ENCODE results near the gene CPEB3. TPM values are rescaled to one million over a fixed set of nuclear protein-coding genes. Genes with fewer than 3 reads are reported as not detected.
"Not testable (repeated sequence)": the region's sequence is repeated elsewhere in the genome, so short reads cannot be mapped to it uniquely, and the experiment has no call there.

CPEB3 gene
- total and polyA plus RNA-seq, 4 donors: 1.1 to 5.1 (median 2.8) TPM

DNA sequence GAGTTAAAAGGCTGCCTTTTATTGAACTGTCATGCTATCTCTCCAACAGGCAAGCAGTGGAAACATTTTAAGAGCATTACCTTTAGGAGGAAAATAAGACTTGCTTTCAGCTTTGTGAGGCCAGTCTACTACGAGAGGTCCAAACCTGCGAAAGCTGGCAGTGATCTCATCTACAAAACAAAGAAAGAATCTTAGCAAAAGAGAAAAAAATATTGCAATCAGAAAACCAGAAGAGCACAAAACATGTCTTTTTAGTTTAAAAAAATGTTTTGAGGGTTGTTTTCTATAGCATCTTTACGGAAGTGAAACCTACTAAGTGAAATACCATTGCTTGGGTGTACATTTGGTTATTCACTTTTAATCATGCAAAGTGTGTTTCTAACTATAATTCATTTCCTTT, 147.9 kb downstream of the CPEB3 start:
- H3K27ac ChIP-seq (ENCODE audit: low read depth in 1 of 2, low read length in 1 of 2): peak overlapping the region in 1 of 2 donors; percentile 45
- H3K9ac ChIP-seq (ENCODE audit: insufficient read depth in 1 of 2, low read length in 2 of 2): no peak overlapping the region
- no peak for ATAC-seq (ENCODE audit: insufficient read depth, low FRiP score)
- no peak overlapping the region for H3K4me3 ChIP-seq
- no peaks in the 10 kb centered on the region for H3K27me3 ChIP-seq (ENCODE audit: control insufficient read depth in 3 of 3, insufficient read depth in 3 of 3, low read length in 2 of 3)
- peaks cover 0 to 2% (median 0%) of the 10 kb centered on the region in 4 donors for H3K36me3 ChIP-seq (ENCODE audit: control insufficient read depth in 4 of 4, insufficient read depth in 4 of 4, low read length in 4 of 4)
- no peaks in the 10 kb centered on the region for H3K9me3 ChIP-seq (ENCODE audit: control insufficient read depth in 4 of 4, insufficient read depth in 3 of 4, low read length in 3 of 4)
- WGBS, 2 donors: 81 to 88% methylated on average over 3 of the region's 3 CpGs
- TF ChIP-seq CTCF (IDR thresholded peaks at IDR 0.05; ENCODE audit: control extremely low read depth, extremely low read depth): no peak
- H3K4me1 ChIP-seq (ENCODE audit: control insufficient read depth in 5 of 5, insufficient read depth in 5 of 5, low read length in 5 of 5): peaks cover 0 to 10% (median 0%) of the 10 kb centered on the region in 5 donors
- no peak for DNase-seq

DNA sequence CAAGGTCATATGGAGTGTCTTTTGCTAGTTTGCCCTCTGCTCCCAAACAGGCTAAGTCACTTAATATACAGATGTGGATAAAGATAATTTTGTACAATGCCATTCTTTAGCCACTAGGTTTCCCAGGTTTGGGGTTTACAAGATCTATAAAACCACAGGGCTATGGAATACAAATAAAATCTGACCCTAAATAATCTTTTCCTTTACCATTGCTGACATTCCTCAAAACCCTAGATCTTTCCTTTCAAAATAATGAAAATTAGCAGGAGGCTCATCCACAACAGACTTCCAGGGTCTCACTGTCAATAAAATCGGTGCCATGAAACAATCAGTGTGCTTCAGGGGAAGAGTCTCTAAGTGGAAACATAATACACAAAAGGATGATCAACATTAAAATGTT, 148.4 kb downstream of the CPEB3 start:
- peaks cover 0 to 2% (median 0%) of the 10 kb centered on the region in 4 donors for H3K36me3 ChIP-seq (ENCODE audit: control insufficient read depth in 4 of 4, insufficient read depth in 4 of 4, low read length in 4 of 4)
- peaks cover 0 to 9% (median 0%) of the 10 kb centered on the region in 5 donors for H3K4me1 ChIP-seq (ENCODE audit: control insufficient read depth in 5 of 5, insufficient read depth in 5 of 5, low read length in 5 of 5)
- no peak overlapping the region for H3K4me3 ChIP-seq
- no peaks in the 10 kb centered on the region for H3K27me3 ChIP-seq (ENCODE audit: control insufficient read depth in 3 of 3, insufficient read depth in 3 of 3, low read length in 2 of 3)
- H3K9me3 ChIP-seq (ENCODE audit: control insufficient read depth in 4 of 4, insufficient read depth in 3 of 4, low read length in 3 of 4): no peaks in the 10 kb centered on the region
- no peak for TF ChIP-seq CTCF (IDR thresholded peaks at IDR 0.05; ENCODE audit: control extremely low read depth, extremely low read depth)
- H3K27ac ChIP-seq (ENCODE audit: low read depth in 1 of 2, low read length in 1 of 2): peak overlapping the region in 1 of 2 donors; percentile 45
- 75 to 95% methylated on average over 1 of the region's 1 CpG for WGBS, 2 donors
- H3K9ac ChIP-seq (ENCODE audit: insufficient read depth in 1 of 2, low read length in 2 of 2): no peak overlapping the region
- ATAC-seq (ENCODE audit: insufficient read depth, low FRiP score): no peak
- DNase-seq: no peak

DNA sequence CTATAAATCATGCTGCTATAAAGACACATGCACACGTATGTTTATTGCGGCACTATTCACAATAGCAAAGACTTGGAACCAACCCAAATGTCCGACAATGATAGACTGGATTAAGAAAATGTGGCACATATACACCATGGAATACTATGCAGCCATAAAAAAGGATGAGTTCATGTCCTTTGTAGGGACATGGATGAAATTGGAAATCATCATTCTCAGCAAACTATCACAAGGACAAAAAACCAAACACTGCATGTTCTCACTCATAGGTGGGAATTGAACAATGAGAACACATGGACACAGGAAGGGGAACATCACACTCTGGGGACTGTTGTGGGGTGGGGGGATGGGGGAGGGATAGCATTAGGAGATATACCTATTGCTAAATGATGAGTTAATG, 149.7 kb downstream of the CPEB3 start:
- H3K9ac ChIP-seq (ENCODE audit: insufficient read depth in 1 of 2, low read length in 2 of 2); H3K4me3 ChIP-seq; H3K36me3 ChIP-seq (ENCODE audit: control insufficient read depth in 4 of 4, insufficient read depth in 4 of 4, low read length in 4 of 4); H3K4me1 ChIP-seq (ENCODE audit: control insufficient read depth in 5 of 5, insufficient read depth in 5 of 5, low read length in 5 of 5); DNase-seq; H3K9me3 ChIP-seq (ENCODE audit: control insufficient read depth in 4 of 4, insufficient read depth in 3 of 4, low read length in 3 of 4); ATAC-seq (ENCODE audit: insufficient read depth, low FRiP score); H3K27ac ChIP-seq (ENCODE audit: low read depth in 1 of 2, low read length in 1 of 2); H3K27me3 ChIP-seq (ENCODE audit: control insufficient read depth in 3 of 3, insufficient read depth in 3 of 3, low read length in 2 of 3): not testable (repeated sequence)
- no CpG with 5 or more reads among the region's 3 CpGs for WGBS, 2 donors

DNA sequence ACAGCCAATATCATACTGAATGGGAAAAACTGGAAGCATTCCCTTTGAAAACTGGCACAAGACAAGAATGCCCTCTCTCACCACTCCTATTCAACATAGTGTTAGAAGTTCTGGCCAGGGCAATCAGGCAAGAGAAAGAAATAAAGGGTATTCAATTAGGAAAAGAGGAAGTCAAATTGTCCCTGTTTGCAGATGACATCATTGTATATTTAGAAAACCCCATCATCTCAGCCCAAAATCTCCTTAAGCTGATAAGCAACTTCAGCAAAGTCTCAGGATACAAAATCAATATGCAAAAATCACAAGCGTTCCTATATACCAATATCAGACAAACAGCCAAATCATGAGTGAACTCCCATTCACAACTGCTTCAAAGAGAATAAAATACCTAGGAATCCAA, 156.8 kb downstream of the CPEB3 start:
- H3K27ac ChIP-seq (ENCODE audit: low read depth in 1 of 2, low read length in 1 of 2); DNase-seq; H3K27me3 ChIP-seq (ENCODE audit: control insufficient read depth in 3 of 3, insufficient read depth in 3 of 3, low read length in 2 of 3); H3K4me3 ChIP-seq; H3K36me3 ChIP-seq (ENCODE audit: control insufficient read depth in 4 of 4, insufficient read depth in 4 of 4, low read length in 4 of 4); H3K9ac ChIP-seq (ENCODE audit: insufficient read depth in 1 of 2, low read length in 2 of 2); H3K9me3 ChIP-seq (ENCODE audit: control insufficient read depth in 4 of 4, insufficient read depth in 3 of 4, low read length in 3 of 4); H3K4me1 ChIP-seq (ENCODE audit: control insufficient read depth in 5 of 5, insufficient read depth in 5 of 5, low read length in 5 of 5); ATAC-seq (ENCODE audit: insufficient read depth, low FRiP score): not testable (repeated sequence)
- 96 to 100% methylated on average over 1 of the region's 1 CpG for WGBS, 2 donors
